Endothelial cell of umbilical vein (primary cell): Measurements from ENCODE around the gene KRT82.

ENCODE experiments used
- CTCF ChIP-seq, 2 donors: IDR thresholded peaks; 1 replicate in 1 of 2; 2 replicates in 1 of 2; pipeline ENCODE4 v1.5.1; 2011; ENCODE audit warnings: low read length in 2 of 2, mild to moderate bottlenecking in 2 of 2, moderate library complexity in 2 of 2, control low read depth in 1 of 2, inconsistent platforms in 1 of 2, low read depth in 1 of 2; ENCODE audit not compliant: insufficient read depth in 1 of 2; ENCODE audit errors: extremely low read depth in 1 of 2
- EZH2 ChIP-seq: IDR thresholded peaks from 2 replicates; pipeline ENCODE4 v1.6.1; 2012; ENCODE audit warnings: borderline replicate concordance, low read depth, mild to moderate bottlenecking, moderate library complexity, low read length, inconsistent platforms; ENCODE audit not compliant: severe bottlenecking
- FOS ChIP-seq: IDR thresholded peaks from 2 replicates; pipeline ENCODE4 v1.6.1; 2011; ENCODE audit warnings: mild to moderate bottlenecking, low read length, moderate library complexity, borderline replicate concordance; ENCODE audit not compliant: insufficient read depth
- POLR2A ChIP-seq: IDR thresholded peaks from 2 replicates; pipeline ENCODE4 v1.6.1; 2012; ENCODE audit warnings: low read depth, mild to moderate bottlenecking, control low read depth, low read length
- POLR2AphosphoS5 ChIP-seq: IDR thresholded peaks from 2 replicates; pipeline ENCODE4 v1.6.1; 2012; ENCODE audit warnings: low read depth, mild to moderate bottlenecking, control low read depth, low read length, moderate library complexity; ENCODE audit not compliant: insufficient read depth

GRCh38 chr12:52401926-52402325, 4.2 kb downstream of the KRT82 start:
- TF ChIP-seq CTCF (IDR thresholded peaks at IDR 0.05; ENCODE audit: extremely low read depth in 1 of 2, insufficient read depth in 1 of 2, low read depth in 1 of 2, low read length in 2 of 2) (no peak), EZH2 (no peak), POLR2A (no peak), POLR2AphosphoS5 (no peak), FOS (no peak)
